ENCODE results near the gene MSRB1. TPM values are rescaled to one million over a fixed set of nuclear protein-coding genes. Genes with fewer than 3 reads are reported as not detected.

The MSRB1 gene
- total and polyA plus RNA-seq, 9 of the 15 experiments (the other 6 are each of a cell fraction or from before 2014, with no cell fraction given), result 5.4 to 33.7 (median 25.7) TPM

- TF ChIP-seq YY1 (IDR thresholded peaks at IDR 0.05; ENCODE audit: borderline replicate concordance in 1 of 3, control insufficient read depth in 1 of 3, extremely low read depth in 1 of 3, insufficient read depth in 3 of 3, insufficient read length in 1 of 3, insufficient replicate concordance in 2 of 3, low read depth in 1 of 3, low read length in 2 of 3) (peak in 2 of 3 experiments; percentile 30 to 60), ZNF778 (CRISPR knock-in tag; IDR thresholded peaks at IDR 0.05) (no peak), COPS2 (conservative IDR thresholded peaks at IDR 0.05) (no peak), ZBTB7A (IDR thresholded peaks at IDR 0.05; ENCODE audit: borderline replicate concordance, control insufficient read depth, low read depth, low read length) (0 out of 2 replicates have a peak, but pooled peaks have one; percentile 4), THAP12 (CRISPR knock-in tag; IDR thresholded peaks at IDR 0.05) (0 out of 2 replicates have a peak, but pooled peaks have one; percentile 46), CAMTA2 (CRISPR knock-in tag; conservative IDR thresholded peaks at IDR 0.05) (no peak), GATAD2B (IDR thresholded peaks at IDR 0.05; ENCODE audit: borderline replicate concordance) (no peak), MCM5 (IDR thresholded peaks at IDR 0.05; ENCODE audit: low read depth) (no peak), ZNF41 (CRISPR knock-in tag; conservative IDR thresholded peaks at IDR 0.05) (no peak), ZNF311 (CRISPR knock-in tag; IDR thresholded peaks at IDR 0.05) (no peak), POU5F1 (IDR thresholded peaks at IDR 0.05; ENCODE audit: borderline replicate concordance, low read depth, low read length, partially characterized antibody) (no peak), ZNF589 (CRISPR knock-in tag; IDR thresholded peaks at IDR 0.05; ENCODE audit: low read depth) (no peak), GTF2A2 (tag; IDR thresholded peaks at IDR 0.05) (no peak), ZNF655 (CRISPR knock-in tag; IDR thresholded peaks at IDR 0.05) (no peak), MEIS2 (IDR thresholded peaks at IDR 0.05; ENCODE audit: partially characterized antibody) (no peak), ZNF263 (CRISPR knock-in tag; IDR thresholded peaks at IDR 0.05; ENCODE audit: borderline replicate concordance) (peak; percentile 41; the same call in 1 of the 2 replicates), CEBPG (CRISPR knock-in tag; IDR thresholded peaks at IDR 0.05) (no peak), CEBPG (tag; conservative IDR thresholded peaks at IDR 0.05 in 1 of 2, IDR thresholded peaks at IDR 0.05 in 1 of 2) (no peak)
- TF ChIP-seq, protein P1, sequence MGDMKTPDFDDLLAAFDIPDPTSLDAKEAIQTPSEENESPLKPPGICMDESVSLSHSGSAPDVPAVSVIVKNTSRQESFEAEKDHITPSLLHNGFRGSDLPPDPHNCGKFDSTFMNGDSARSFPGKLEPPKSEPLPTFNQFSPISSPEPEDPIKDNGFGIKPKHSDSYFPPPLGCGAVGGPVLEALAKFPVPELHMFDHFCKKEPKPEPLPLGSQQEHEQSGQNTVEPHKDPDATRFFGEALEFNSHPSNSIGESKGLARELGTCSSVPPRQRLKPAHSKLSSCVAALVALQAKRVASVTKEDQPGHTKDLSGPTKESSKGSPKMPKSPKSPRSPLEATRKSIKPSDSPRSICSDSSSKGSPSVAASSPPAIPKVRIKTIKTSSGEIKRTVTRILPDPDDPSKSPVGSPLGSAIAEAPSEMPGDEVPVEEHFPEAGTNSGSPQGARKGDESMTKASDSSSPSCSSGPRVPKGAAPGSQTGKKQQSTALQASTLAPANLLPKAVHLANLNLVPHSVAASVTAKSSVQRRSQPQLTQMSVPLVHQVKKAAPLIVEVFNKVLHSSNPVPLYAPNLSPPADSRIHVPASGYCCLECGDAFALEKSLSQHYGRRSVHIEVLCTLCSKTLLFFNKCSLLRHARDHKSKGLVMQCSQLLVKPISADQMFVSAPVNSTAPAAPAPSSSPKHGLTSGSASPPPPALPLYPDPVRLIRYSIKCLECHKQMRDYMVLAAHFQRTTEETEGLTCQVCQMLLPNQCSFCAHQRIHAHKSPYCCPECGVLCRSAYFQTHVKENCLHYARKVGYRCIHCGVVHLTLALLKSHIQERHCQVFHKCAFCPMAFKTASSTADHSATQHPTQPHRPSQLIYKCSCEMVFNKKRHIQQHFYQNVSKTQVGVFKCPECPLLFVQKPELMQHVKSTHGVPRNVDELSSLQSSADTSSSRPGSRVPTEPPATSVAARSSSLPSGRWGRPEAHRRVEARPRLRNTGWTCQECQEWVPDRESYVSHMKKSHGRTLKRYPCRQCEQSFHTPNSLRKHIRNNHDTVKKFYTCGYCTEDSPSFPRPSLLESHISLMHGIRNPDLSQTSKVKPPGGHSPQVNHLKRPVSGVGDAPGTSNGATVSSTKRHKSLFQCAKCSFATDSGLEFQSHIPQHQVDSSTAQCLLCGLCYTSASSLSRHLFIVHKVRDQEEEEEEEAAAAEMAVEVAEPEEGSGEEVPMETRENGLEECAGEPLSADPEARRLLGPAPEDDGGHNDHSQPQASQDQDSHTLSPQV (IDR thresholded peaks at IDR 0.05), result no peak
These were observed 46.5 kb upstream of the MSRB1 start, which contains the start of gene SYNGR3 (continued) for GRCh38 chr16:1989209-1990100.
